ENCODE data around the gene C6orf141.

The C6orf141 gene

DNA sequence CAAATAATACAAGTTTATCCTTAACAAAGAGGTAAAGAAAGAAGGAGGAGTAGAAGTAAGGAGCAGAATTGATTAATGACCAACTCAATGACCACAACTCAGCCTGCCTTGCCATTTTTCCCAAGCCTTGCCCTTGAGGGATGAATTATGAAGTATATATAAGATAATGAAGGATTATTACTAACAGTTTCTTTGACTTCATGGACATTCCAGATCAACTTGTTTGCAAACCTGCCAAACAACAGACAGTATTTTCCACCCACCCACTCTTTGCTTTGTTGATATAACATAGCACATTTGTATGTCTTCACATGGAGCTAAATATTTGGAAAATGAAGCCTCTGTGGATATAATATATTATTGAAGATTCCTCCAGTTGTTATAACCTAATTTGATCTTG lies 9.9 kb upstream of the C6orf141 start:
- no peak for DNase-seq

GRCh38 chr6:49541210-49541724 lies 9.2 kb upstream of the C6orf141 start:
- no peak for DNase-seq

GRCh38 chr6:49541936-49542335 lies 8.5 kb upstream of the C6orf141 start:
- DNase-seq, result no peak

- no peak for DNase-seq
Observed at GRCh38 chr6:49543087-49543858, 7.2 kb upstream of the C6orf141 start.

DNA sequence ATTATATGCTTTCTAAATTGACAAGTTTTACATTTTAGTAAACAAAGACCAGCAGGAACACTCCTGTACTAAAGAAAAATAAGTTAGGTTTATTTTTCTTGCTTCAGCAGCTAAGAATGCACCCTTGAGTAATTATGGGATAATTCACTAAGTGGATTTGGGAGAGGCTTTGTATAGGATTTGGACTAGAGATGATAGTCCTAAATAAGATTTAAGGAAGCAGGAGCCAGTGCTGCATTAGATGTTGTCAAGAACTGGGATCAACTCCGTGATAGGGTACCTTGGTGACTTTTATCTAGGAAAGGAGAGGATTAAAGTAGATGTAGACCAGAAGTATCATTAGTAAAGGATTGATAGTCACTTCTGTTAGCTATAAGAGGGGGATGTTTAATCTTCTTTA lies 4.1 kb upstream of the C6orf141 start:
- DNase-seq, result no peak

DNA sequence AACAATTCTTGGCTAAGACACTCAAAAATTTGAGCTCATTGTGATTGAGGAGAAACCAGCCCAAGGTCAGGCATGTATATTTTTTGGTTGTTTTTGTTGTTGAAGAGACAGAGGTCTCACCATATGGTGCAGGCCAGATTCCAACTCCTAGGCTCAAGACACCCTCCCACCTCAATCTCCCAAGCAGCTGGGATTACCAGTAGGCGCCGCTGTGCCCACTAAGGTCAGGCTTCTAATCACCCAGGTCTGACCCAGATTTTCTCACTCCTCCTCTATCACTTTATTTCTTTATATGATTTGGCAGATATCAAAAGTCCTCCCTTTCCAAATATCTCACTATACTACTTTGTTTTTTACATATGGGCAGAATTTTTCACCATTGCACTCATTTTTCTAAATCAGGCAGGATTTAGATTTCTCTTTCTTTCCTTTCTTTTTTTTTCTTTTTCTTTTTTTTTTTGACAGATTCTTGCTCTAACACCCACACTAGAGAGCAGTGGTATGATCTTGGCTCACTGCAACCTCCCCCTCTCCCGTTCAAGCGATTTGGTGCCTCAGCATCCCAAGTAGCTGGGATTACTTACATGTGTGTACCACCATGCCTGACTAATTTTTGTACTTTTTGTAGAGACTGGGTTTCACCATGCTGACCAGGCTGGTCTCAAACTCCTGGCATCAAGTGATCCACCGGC lies 1.7 kb upstream of the C6orf141 start:
- DNase-seq, result no peak

GRCh38 chr6:49549691-49550491 lies 577 bp upstream of the C6orf141 start:
- DNase-seq, result no peak

DNA sequence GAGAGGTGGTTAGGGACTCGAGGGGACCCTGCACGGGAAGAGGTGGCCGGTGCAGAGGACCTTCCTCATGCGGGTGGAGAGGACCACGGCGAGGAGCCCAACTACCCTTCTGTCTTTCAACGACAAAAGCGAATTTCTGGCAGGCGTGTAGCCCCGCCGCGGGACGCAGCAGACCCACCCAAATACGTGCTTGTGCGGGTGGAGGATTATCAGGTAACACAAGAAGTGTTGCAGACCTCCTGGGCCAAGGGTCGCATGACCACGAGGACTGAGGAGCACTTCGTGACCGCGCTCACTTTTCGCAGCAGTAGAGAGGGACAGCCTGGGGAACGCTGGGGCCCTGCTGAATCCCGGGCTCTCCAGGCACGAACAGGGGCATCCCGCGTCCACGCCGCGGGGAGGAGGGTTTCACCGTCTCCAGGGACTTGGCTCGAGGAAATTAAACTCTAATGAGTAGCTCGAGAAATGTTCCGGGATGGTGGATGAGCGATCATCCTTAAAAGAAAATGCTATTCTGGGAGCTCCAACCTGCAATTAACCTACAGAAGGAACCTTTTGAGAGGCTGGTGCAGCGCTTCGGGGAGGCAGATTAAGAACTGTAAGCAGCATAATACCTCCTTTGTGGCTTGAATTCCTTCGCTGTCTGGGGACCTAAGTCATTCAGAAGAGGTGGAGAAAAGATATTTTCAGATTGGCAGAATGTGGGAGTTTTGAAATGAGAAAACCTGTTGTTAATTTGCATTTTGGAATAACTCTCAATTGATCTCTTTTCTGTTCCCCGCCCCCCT lies 804 bp downstream of the C6orf141 start:
- DNase-seq, result no peak

- no peak for DNase-seq
Observed at GRCh38 chr6:49551866-49552129, 1.3 kb downstream of the C6orf141 start.

- DNase-seq, result no peak
Observed at GRCh38 chr6:49552596-49552995, 2.1 kb downstream of the C6orf141 start.

DNA sequence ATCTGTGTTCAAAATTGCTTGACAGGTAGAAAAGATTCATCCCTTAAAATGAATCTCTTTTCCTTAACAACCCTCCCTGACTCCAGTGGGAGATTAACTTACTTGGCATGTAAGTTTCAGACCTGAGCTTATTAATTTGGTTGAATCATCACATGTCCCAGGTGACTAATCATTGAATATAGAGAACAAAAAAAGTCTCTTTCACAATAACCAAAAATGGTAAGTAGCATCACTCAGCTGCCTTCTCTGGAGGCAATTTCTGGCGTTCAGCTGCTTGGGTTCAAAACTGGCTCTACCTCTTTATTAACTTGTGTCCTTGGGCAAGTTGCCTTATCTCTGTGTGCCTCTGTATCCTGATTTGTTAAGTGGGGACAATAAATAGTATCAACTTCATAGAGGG lies 2.9 kb downstream of the C6orf141 start:
- DNase-seq, result no peak

GRCh38 chr6:49555951-49556350 lies 5.5 kb downstream of the C6orf141 start:
- DNase-seq, result no peak

DNA sequence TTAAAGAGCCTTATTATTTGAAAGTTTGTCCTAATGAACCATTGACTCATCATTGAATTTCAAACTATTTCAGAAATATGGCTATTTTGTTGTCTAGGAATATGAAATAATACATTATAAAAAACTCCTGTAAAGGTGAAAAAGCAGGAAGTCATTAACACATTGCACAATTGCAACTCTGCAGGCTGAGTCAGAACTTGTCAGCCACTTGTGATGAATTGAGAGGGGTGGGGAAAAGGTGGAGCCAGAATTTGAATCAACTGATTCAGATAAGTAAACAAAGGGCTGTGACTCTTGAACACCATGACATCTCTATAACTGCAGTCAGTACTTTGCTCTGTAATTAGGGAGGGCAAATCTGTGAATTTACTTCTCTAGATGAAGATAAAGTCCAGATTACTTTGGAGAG lies 6.0 kb downstream of the C6orf141 start:
- no peak for DNase-seq

DNA sequence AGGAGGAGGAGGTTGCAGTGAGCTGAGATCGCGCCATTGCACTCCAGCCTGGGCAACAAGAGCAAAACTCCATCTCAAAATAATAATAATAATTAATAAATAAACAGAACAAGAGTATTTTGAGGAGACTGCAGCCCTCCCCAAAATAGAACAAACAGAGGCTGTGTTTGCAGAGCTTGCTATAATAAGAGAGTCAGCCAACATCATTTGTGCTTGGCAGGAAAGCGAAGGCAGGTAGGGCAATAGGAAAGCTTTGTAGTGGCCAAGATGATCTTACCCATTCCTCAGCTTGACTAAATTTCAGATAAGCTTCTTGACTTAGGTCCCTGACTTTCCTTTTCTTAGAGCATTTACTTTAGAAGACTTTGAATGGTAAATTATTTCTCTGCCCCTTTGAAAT lies 6.7 kb downstream of the C6orf141 start:
- DNase-seq, result no peak

- no peak for DNase-seq
Observed at GRCh38 chr6:49558238-49558637, 7.8 kb downstream of the C6orf141 start.

GRCh38 chr6:49563006-49563886 lies 12.8 kb downstream of the C6orf141 start:
- no peak for DNase-seq

GRCh38 chr6:49564552-49564951 lies 14.1 kb downstream of the C6orf141 start:
- no peak for DNase-seq

DNA sequence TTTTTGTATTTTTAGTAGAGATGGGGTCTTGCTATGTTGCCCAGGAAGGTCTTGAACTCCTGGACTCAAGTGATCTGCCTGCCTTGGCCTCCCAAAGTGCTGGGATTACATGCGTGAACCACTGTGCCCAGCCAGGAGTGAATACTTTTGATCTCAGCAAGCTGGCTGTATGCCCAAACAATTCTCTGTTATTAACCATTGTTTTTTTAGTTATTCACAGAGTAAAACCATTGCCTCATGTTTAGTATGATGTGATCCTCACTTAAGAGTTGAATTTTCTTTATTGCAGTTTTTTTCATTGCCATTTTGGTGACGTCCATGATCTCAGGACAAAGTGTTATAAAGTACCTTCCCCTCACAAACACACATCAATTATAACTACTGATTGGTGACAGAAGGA lies 14.8 kb downstream of the C6orf141 start:
- DNase-seq, result no peak

DNA sequence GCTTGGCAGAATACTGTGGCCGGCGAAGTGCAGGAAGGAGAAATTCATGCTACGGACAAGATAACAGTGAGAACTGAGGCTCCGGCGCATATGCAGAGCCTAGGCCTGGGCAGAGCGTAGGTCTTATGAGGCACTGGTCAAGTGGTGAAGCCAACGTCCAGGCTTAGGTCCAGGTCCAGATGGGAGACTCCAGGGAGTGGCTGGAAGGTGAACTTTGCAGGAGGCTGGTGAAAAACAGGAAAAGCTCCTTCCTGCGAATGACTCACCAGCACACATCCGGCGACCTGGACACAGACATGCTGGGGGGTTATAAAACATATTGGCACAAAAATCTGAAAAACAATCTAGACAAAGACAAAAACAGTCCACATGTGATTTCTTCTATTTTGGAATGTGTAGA lies 15.4 kb downstream of the C6orf141 start:
- DNase-seq, result no peak

- DNase-seq, result no peak
Observed at GRCh38 chr6:49570474-49571079, 20.1 kb downstream of the C6orf141 start.

- DNase-seq, result no peak
Observed at GRCh38 chr6:49576618-49577017, 26.1 kb downstream of the C6orf141 start.

- no peak for DNase-seq
Observed at GRCh38 chr6:49579649-49580048, 29.2 kb downstream of the C6orf141 start.

Measured in activated CD4-positive, alpha-beta T cell treated with anti-CD3 and anti-CD28 coated beads, Interleukin-2, amount 50 U/mL, for 1 hour (primary cell).